ENCODE data around the gene LNPEP.

- TF ChIP-seq CTCF (IDR thresholded peaks at IDR 0.05) (no peak), POLR2A (IDR thresholded peaks at IDR 0.05) (no peak)
Measured at GRCh38 chr5:97006454-97007060, 70.7 kb downstream of the LNPEP start.
